HL-60 (cell line): ENCODE data around the gene RASD2.

Experiments
- DNase-seq, 2 experiments: peaks; one replicate each; pipeline ENCODE4 v3.0.0-alpha.2; 2010 to 2020; ENCODE audit warnings: low read depth in 1 of 2, low spot score in 1 of 2
- H3K27ac ChIP-seq: fragments of 250-450 bp; sonication (Bioruptor Pico); replicated peaks from 2 replicates; pipeline ENCODE4 v1.5.1; 2020; ENCODE audit warnings: mild to moderate bottlenecking, moderate library complexity
- H3K27me3 ChIP-seq: fragments of 250-450 bp; sonication (Bioruptor Pico); 2 replicates; pipeline ENCODE4 v1.5.1; 2021; ENCODE audit warnings: mild to moderate bottlenecking, moderate library complexity; ENCODE audit not compliant: insufficient read depth, poor library complexity, severe bottlenecking
- H3K4me3 ChIP-seq: replicated peaks from 2 replicates; pipeline ENCODE4 v1.5.1; 2011; ENCODE audit warnings: mild to moderate bottlenecking, control low read depth, low read length; ENCODE audit not compliant: insufficient read depth
- GABPA ChIP-seq: IDR thresholded peaks from 2 replicates; pipeline ENCODE4 v1.6.1; 2012; ENCODE audit warnings: low read depth
- POLR2AphosphoS5 ChIP-seq: IDR thresholded peaks from 2 replicates; pipeline ENCODE4 v1.6.1; 2012; ENCODE audit warnings: low read depth
- SPI1 ChIP-seq: IDR thresholded peaks from 2 replicates; pipeline ENCODE4 v1.6.1; 2012; ENCODE audit warnings: low read depth, mild to moderate bottlenecking, borderline replicate concordance
- TF ChIP-seq, protein P1 (sequence below): IDR thresholded peaks from one replicate; pipeline ENCODE4 v1.5.1; 2011; ENCODE audit warnings: low read length, control low read depth, inconsistent platforms; ENCODE audit not compliant: insufficient read depth
- TF ChIP-seq, protein P2 (sequence below): IDR thresholded peaks from 2 replicates; pipeline ENCODE4 v1.6.1; 2012; ENCODE audit warnings: low read depth; ENCODE audit not compliant: insufficient replicate concordance

Gene RASD2

DNA sequence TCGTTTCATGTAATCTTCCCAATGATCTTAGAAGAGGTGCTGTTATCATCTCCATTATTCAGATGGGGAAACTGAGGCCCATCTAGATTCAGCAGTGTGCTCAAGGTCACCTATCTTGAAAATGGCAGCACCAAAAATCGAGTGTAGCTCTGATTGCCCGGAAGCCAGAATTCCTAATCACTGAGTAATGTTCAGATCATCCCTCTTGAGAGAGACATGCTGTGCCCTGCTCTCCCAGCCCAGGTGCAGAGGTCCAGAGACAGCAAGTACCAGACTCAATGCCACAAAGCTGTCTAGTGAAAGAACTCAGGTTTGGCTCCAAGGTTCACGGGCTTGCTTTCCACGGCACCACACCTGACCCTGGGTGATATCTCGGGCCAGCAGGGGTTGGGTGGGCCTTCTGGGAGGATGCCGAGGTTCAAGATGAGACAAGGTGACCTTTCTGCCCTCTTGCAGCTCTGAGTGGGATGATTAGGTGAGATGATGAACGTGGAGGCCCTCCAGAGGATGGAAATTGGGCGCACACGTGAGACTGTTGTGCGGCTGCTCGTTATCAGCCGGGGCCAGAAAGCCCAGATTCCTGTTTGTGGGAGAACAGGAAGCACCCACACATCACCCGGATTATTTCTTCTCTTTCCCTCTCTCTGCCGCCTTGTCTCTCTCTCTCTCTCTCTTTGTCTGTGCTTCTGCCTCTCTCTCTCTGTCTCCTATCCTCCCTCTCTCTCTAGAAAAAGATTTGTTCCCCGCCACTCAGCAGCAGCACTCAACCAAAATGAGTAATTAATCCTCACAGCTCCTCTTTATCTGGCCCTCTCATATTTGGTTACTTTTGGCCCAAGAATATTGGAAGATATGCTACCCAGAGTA, 19.0 kb upstream of the RASD2 start:
- no peaks in the 10 kb centered on the region for H3K27me3 ChIP-seq
- DNase-seq, result no peak
- H3K4me3 ChIP-seq, result no peak overlapping the region
- no peak for TF ChIP-seq SPI1
- TF ChIP-seq, protein P1, sequence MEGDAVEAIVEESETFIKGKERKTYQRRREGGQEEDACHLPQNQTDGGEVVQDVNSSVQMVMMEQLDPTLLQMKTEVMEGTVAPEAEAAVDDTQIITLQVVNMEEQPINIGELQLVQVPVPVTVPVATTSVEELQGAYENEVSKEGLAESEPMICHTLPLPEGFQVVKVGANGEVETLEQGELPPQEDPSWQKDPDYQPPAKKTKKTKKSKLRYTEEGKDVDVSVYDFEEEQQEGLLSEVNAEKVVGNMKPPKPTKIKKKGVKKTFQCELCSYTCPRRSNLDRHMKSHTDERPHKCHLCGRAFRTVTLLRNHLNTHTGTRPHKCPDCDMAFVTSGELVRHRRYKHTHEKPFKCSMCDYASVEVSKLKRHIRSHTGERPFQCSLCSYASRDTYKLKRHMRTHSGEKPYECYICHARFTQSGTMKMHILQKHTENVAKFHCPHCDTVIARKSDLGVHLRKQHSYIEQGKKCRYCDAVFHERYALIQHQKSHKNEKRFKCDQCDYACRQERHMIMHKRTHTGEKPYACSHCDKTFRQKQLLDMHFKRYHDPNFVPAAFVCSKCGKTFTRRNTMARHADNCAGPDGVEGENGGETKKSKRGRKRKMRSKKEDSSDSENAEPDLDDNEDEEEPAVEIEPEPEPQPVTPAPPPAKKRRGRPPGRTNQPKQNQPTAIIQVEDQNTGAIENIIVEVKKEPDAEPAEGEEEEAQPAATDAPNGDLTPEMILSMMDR, result no peak
- TF ChIP-seq GABPA, result no peak
- no peak for TF ChIP-seq POLR2AphosphoS5
- TF ChIP-seq, protein P2, sequence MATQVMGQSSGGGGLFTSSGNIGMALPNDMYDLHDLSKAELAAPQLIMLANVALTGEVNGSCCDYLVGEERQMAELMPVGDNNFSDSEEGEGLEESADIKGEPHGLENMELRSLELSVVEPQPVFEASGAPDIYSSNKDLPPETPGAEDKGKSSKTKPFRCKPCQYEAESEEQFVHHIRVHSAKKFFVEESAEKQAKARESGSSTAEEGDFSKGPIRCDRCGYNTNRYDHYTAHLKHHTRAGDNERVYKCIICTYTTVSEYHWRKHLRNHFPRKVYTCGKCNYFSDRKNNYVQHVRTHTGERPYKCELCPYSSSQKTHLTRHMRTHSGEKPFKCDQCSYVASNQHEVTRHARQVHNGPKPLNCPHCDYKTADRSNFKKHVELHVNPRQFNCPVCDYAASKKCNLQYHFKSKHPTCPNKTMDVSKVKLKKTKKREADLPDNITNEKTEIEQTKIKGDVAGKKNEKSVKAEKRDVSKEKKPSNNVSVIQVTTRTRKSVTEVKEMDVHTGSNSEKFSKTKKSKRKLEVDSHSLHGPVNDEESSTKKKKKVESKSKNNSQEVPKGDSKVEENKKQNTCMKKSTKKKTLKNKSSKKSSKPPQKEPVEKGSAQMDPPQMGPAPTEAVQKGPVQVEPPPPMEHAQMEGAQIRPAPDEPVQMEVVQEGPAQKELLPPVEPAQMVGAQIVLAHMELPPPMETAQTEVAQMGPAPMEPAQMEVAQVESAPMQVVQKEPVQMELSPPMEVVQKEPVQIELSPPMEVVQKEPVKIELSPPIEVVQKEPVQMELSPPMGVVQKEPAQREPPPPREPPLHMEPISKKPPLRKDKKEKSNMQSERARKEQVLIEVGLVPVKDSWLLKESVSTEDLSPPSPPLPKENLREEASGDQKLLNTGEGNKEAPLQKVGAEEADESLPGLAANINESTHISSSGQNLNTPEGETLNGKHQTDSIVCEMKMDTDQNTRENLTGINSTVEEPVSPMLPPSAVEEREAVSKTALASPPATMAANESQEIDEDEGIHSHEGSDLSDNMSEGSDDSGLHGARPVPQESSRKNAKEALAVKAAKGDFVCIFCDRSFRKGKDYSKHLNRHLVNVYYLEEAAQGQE, result no peak
- no peak overlapping the region for H3K27ac ChIP-seq

DNA sequence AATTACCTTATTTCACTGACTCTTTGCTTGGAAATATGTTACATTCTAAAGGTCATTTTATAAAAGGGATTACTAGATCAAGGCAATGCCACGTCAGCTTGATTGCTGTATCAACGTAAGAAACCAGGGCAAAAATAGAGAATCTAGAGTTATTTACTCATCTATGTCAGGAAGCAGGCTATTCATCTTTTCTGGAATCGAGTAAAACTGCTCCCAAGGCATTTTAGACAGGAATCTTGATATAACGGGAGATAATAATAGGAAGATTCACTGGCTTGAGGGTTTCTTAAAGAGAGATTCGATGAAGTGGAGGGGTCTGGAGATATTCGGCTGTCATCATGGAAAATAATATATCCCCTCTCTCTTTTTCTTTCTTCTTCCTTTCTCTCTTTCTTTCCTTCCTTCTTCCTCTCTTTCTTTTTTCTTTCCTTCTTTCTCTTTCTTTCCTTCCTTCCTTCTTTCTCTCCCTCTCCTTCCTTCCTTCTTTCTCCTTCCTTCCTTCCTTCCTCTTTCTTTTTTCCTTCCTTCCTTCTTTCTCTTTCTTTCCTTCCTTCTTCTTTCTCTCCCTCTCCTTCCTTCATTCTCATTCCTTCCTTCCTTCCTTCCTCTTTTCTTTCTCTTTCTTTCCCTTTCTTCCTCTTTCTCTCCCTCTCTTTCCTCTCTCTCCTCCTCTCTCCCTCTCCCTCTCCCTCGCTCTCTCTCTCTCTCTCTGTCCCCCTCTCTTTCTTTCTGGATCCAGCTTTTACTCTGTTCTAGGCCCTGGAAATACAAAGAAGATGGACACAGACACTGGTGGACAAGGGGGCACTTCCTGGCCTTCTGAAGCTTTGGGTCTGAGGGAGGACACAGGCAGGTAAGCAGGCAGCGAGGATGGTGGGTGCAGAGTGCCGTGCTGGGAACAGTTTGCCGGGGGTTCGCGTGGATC, 18.1 kb upstream of the RASD2 start:
- no peak for DNase-seq
- no peak overlapping the region for H3K4me3 ChIP-seq
- no peaks in the 10 kb centered on the region for H3K27me3 ChIP-seq
- H3K27ac ChIP-seq, result no peak overlapping the region
- TF ChIP-seq POLR2AphosphoS5 (no peak), SPI1 (no peak), GABPA (no peak)
- TF ChIP-seq, protein P2, result no peak
- TF ChIP-seq, protein P1, result no peak

DNA sequence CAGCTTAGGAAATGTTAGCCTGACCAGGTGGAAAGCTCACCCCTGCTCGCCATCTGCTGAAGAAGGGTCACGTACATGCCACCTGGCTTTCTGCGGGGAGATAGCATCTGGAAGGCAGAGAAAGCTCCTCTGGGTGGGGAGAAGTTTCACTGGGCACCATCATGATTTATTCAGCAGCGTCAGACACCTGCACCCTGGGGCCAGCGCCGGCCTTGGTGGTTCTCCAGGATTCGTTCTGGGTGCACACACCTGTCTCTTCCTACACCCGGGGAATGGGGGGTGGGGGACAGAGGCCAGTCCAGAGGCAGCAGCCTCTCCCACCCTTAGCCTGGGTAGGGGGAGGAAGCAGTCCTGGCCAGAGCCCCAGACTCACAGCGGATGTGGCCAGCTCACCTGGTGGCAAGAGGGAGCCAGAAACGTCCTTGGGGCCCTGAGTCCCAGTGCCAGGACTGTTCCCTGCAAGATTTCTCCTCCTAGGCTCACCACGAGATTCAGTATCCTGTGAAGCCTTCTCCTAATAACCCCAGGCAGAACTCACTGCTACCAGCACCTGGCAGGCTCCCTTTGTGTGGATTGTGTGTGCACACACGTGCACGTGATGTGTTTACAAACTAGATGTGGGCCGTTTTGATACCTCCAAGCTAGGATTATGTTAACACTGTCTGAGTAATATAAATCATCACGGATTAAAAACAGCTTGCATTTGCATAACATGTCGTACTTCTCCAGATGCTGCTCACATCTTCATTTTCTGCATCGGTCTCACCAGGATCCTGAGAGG, 17.3 kb upstream of the RASD2 start:
- H3K27me3 ChIP-seq, result no peaks in the 10 kb centered on the region
- H3K4me3 ChIP-seq, result no peak overlapping the region
- no peak for DNase-seq
- TF ChIP-seq SPI1, result no peak
- TF ChIP-seq, protein P1, result no peak
- no peak for TF ChIP-seq GABPA
- no peak for TF ChIP-seq POLR2AphosphoS5
- TF ChIP-seq, protein P2, result no peak
- no peak overlapping the region for H3K27ac ChIP-seq
